Ovary (tissue), 9 donors: ENCODE measurements around the gene CDKN2A. TPM values are rescaled to one million over a fixed set of nuclear protein-coding genes. Genes with fewer than 3 reads are reported as not detected.

ENCODE experiments used
- DNase-seq, 5 donors: peaks; one replicate each; pipeline ENCODE4 v3.0.0-alpha.2; 2019 to 2020
- H3K27ac ChIP-seq, 2 donors: fragments of 200-600 bp; one replicate each; pipeline versions ENCODE4 v1.5.1 to v1.8.0; 2019 to 2022
- H3K27me3 ChIP-seq: fragments of 200-600 bp; one replicate; pipeline ENCODE4 v1.8.0; 2022
- H3K36me3 ChIP-seq: fragments of 200-600 bp; sonication (generic); one replicate; pipeline ENCODE4 v1.5.1; 2019
- H3K4me1 ChIP-seq: one replicate; pipeline ENCODE4 v1.8.1; 2013; ENCODE audit warnings: mild to moderate bottlenecking, moderate library complexity; ENCODE audit not compliant: insufficient read depth
- H3K4me3 ChIP-seq: fragments of 200-600 bp; sonication (generic); one replicate; pipeline ENCODE4 v1.5.1; 2017
- H3K9me3 ChIP-seq, 2 donors: fragments of 200-600 bp in 1 of 2; sonication (generic) in 1 of 2; one replicate each; pipeline versions ENCODE4 v1.5.1 to v1.8.1; 2013 to 2019; ENCODE audit warnings: mild to moderate bottlenecking in 1 of 2, moderate library complexity in 1 of 2
- CTCF ChIP-seq, 3 donors: fragments of 450-650 bp in 2 of 3; fragments of 200-600 bp in 1 of 3; IDR thresholded peaks; one replicate each; pipeline versions ENCODE4 v1.5.1 to v1.8.0; 2016 to 2022; ENCODE audit warnings: antibody characterized with exemption in 3 of 3, mild to moderate bottlenecking in 1 of 3
- EP300 ChIP-seq: sonication (generic); formaldehyde crosslinking; IDR thresholded peaks from one replicate; pipeline ENCODE4 v1.6.1; 2017; ENCODE audit warnings: antibody characterized with exemption
- POLR2A ChIP-seq: fragments of 450-650 bp; IDR thresholded peaks from one replicate; pipeline ENCODE4 v1.6.1; 2017; ENCODE audit warnings: antibody characterized with exemption, mild to moderate bottlenecking, moderate library complexity
- WGBS, 3 donors: extraction: QIAGEN DNeasy Blood & Tissue Kit in 1 of 3; methylation state at CpG; one replicate each; pipeline versions ENCODE4 v1.1.5 to v1.1.7; 2013 to 2017; 5-methylcytosine and 5-hydroxymethylcytosine counted together
- intact Hi-C, 4 donors: fragments of 100-400 bp; cut with DNase I; formaldehyde crosslinking; loops; one replicate each; pipeline versions ENCODE4 v1.11.0 to v1.15.1; 2022 to 2023
- polyA plus RNA-seq, 2 donors: library from polyadenylated mRNA; stranded (reverse); fragments of 200-250 nt in 1 of 2; fragments of 350-450 nt in 1 of 2; fragmentation: Illumina TruSeq in 1 of 2; extraction: RNeasy Lipid Tissue Mini Kit (QIAGEN cat#74804) in 1 of 2; gene quantifications; one replicate each; pipeline ENCODE4 v1.2.3, GENCODE V29; 2013 to 2014
- total RNA-seq, 7 donors: library from RNA; depleted of rRNA in 2 of 7; stranded (reverse); fragments of >200 nt in 2 of 7; fragmentation: NEBNext Ultra II Directional in 3 of 7; extraction: Animal tissue kit (Norgen Biotek cat#: 25700) in 3 of 7; gene quantifications; one replicate each; pipeline versions ENCODE4 v1.1.0 to v1.2.4, GENCODE V29; 2016 to 2023
- donor health status: DM: no; HTN: no; CAD: no; lungs with moderate emphysema.
- donor health status: DM: no; HTN: no; CAD: no.
- donor health status: Bipolar disorder and iron deficiency.
- donor health status: DM: yes; HTN: yes; CAD: no.
- donor health status: DM: no; HTN: no; CAD: no.
- donor health status: DM: yes; HTN: yes; CAD: no.

Gene CDKN2A
- total and polyA plus RNA-seq, 9 donors = 0.20 to 7.6 (median 1.0) TPM

GRCh38 chr9:21996858-21997257 lies 2.7 kb upstream of the CDKN2A start:
- H3K4me1 ChIP-seq = peaks cover 3% of the 10 kb centered on the region
- no peaks in the 10 kb centered on the region for H3K36me3 ChIP-seq
- intact Hi-C loops = no loop called here
- H3K27ac ChIP-seq = no peak overlapping the region
- H3K4me3 ChIP-seq = no peak overlapping the region
- TF ChIP-seq EP300 = no peak
- 88 to 97% (median 93%) methylated on average over 5 of the region's 5 CpGs for WGBS, 3 donors
- no peak for DNase-seq
- H3K9me3 ChIP-seq = no peaks in the 10 kb centered on the region
- H3K27me3 ChIP-seq = no peaks in the 10 kb centered on the region

GRCh38 chr9:21996438-21996837 lies 2.2 kb upstream of the CDKN2A start:
- Histone ChIP-seq H3K36me3 (no peaks in the 10 kb centered on the region), H3K27ac (no peak overlapping the region), H3K27me3 (no peaks in the 10 kb centered on the region), H3K4me3 (no peak overlapping the region), H3K4me1 (peaks cover 3% of the 10 kb centered on the region), H3K9me3 (no peaks in the 10 kb centered on the region)
- no peak for TF ChIP-seq CTCF (IDR thresholded peaks at IDR 0.05)
- no peak for TF ChIP-seq POLR2A
- TF ChIP-seq EP300 = no peak
- 80 to 87% (median 86%) methylated on average over 9 of the region's 9 CpGs for WGBS, 3 donors
- intact Hi-C loops = no loop called here
- DNase-seq = no peak

- TF ChIP-seq POLR2A = no peak
- TF ChIP-seq EP300 = no peak
- no peak for TF ChIP-seq CTCF (IDR thresholded peaks at IDR 0.05)
- intact Hi-C loops = no loop called here
- H3K27ac ChIP-seq = no peak overlapping the region
- 27 to 29% (median 28%) methylated on average over 51 to 54 of the region's 54 CpGs for WGBS, 3 donors
- peak; percentile 26 to 63 (median 34) for DNase-seq
- peak overlapping the region; percentile 77 for H3K4me3 ChIP-seq
- H3K9me3 ChIP-seq = no peaks in the 10 kb centered on the region
- no peaks in the 10 kb centered on the region for H3K27me3 ChIP-seq
- H3K4me1 ChIP-seq = peaks cover 3% of the 10 kb centered on the region
- no peaks in the 10 kb centered on the region for H3K36me3 ChIP-seq
Observed at GRCh38 chr9:21995666-21996398, 1.6 kb upstream of the CDKN2A start.

GRCh38 chr9:21995006-21995665 lies 944 bp upstream of the CDKN2A start:
- peaks cover 3% of the 10 kb centered on the region for H3K4me1 ChIP-seq
- intact Hi-C loops = no loop called here
- H3K27me3 ChIP-seq = no peaks in the 10 kb centered on the region
- no peaks in the 10 kb centered on the region for H3K9me3 ChIP-seq
- peak overlapping the region; percentile 77 for H3K4me3 ChIP-seq
- H3K36me3 ChIP-seq = no peaks in the 10 kb centered on the region
- peak; percentile 26 to 63 (median 45) for DNase-seq
- H3K27ac ChIP-seq = peak overlapping the region; percentile 41 to 51
- 0 to 1% (median 1%) methylated on average over 56 of the region's 56 CpGs for WGBS, 3 donors
- TF ChIP-seq POLR2A (no peak), CTCF (IDR thresholded peaks at IDR 0.05) (no peak), EP300 (no peak)

GRCh38 chr9:21994556-21995005 lies 389 bp upstream of the CDKN2A start, which contains the start of gene CDKN2B-AS1:
CDKN2B-AS1 (plus strand) TSS chr9:21994791.
- DNase-seq = peak; percentile 28 to 56 (median 38)
- 0 to 1% (median 0%) methylated on average over 28 to 43 of the region's 43 CpGs for WGBS, 3 donors
- Histone ChIP-seq H3K27me3 (no peaks in the 10 kb centered on the region), H3K9me3 (no peaks in the 10 kb centered on the region), H3K36me3 (no peaks in the 10 kb centered on the region), H3K4me3 (peak within 1 kb of the TSS; percentile 77), H3K27ac (peak within 1 kb of the TSS; percentile 41 to 51), H3K4me1 (peaks cover 3% of the 10 kb centered on the region)
- intact Hi-C loops = no loop called here
- TF ChIP-seq CTCF (IDR thresholded peaks at IDR 0.05) = no peak
- TF ChIP-seq EP300 = no peak
- no peak for TF ChIP-seq POLR2A
